B cell (primary cell): ENCODE measurements around the gene TSC1. TPM values are rescaled to one million over a fixed set of nuclear protein-coding genes. Genes with fewer than 3 reads are reported as not detected.

Experiments used
- ATAC-seq: fragments of 200-7000 bp; cut with Tn5 transposase; one replicate; pipeline ENCODE4 v1.10.0; 2021; ENCODE audit warnings: low read depth, mild to moderate bottlenecking, moderate number of reproducible peaks, moderate library complexity
- CTCF ChIA-PET: fragments of 350-600 bp; sonication (Branson Sonifier 250); formaldehyde crosslinking; loops from one replicate; lab custom pipeline; 2021; ENCODE audit warnings: antibody characterized with exemption, inconsistent platforms; lab: Charles Lee
- POLR2A ChIA-PET: fragments of 350-600 bp; sonication (Branson Sonifier 250); formaldehyde crosslinking; loops from one replicate; lab custom pipeline; 2021; ENCODE audit warnings: antibody characterized with exemption; lab: Charles Lee
- DNase-seq: peaks from one replicate; pipeline ENCODE4 v3.0.0; 2013
- H2AFZ ChIP-seq: 2 replicates; pipeline ENCODE4 v1.6.1; 2012; ENCODE audit warnings: mild to moderate bottlenecking, low read depth, low read length; ENCODE audit not compliant: insufficient read depth, poor library complexity, severe bottlenecking
- H3K27ac ChIP-seq, 2 donors: 1 replicate in 1 of 2; 2 replicates in 1 of 2; pipeline ENCODE4 v1.5.1; 2012 to 2013; ENCODE audit warnings: low read length in 2 of 2, mild to moderate bottlenecking in 2 of 2, moderate library complexity in 1 of 2
- H3K27me3 ChIP-seq, 4 experiments: fragments of 200-600 bp in 1 of 4; sonication (generic) in 1 of 4; replicated peaks in 1 of 4; 1 replicate in 2 of 4; 2 replicates in 2 of 4; pipeline versions ENCODE4 v1.6.1 to v1.7.0; 2013 to 2016; ENCODE audit warnings: low read length in 3 of 4, mild to moderate bottlenecking in 2 of 4, mixed read lengths in 1 of 4, moderate library complexity in 1 of 4; ENCODE audit not compliant: insufficient read depth in 4 of 4, control insufficient read depth in 3 of 4; ENCODE audit errors: control extremely low read depth in 1 of 4
- H3K36me3 ChIP-seq, 2 experiments: replicated peaks in 1 of 2; 1 replicate in 1 of 2; 2 replicates in 1 of 2; pipeline versions ENCODE4 v1.6.1 to v1.7.1; 2013; ENCODE audit warnings: low read length in 1 of 2; ENCODE audit not compliant: insufficient read depth in 2 of 2, control insufficient read depth in 1 of 2; ENCODE audit errors: control extremely low read depth in 1 of 2, extremely low read depth in 1 of 2
- H3K4me1 ChIP-seq, 2 donors: fragments of 200-600 bp in 1 of 2; sonication (generic) in 1 of 2; 1 replicate in 1 of 2; 2 replicates in 1 of 2; pipeline versions ENCODE4 v1.5.1 to v1.6.1; 2013 to 2017; ENCODE audit warnings: low read length in 2 of 2; ENCODE audit not compliant: control insufficient read depth in 2 of 2, insufficient read depth in 2 of 2
- H3K4me2 ChIP-seq: replicated peaks from 2 replicates; pipeline ENCODE3; 2012; ENCODE audit warnings: mild to moderate bottlenecking, low read depth, low read length; ENCODE audit not compliant: poor library complexity, severe bottlenecking
- H3K4me3 ChIP-seq, 5 experiments: fragments of 200-600 bp in 1 of 5; sonication (generic) in 1 of 5; 1 replicate in 3 of 5; 2 replicates in 2 of 5; pipeline versions ENCODE4 v1.5.1 to v1.7.0; 2011 to 2016; ENCODE audit warnings: low read length in 4 of 5, mild to moderate bottlenecking in 4 of 5, low read depth in 2 of 5, control low read depth in 1 of 5, moderate library complexity in 1 of 5; ENCODE audit not compliant: insufficient read depth in 1 of 5; ENCODE audit errors: control extremely low read depth in 1 of 5, extremely low read depth in 1 of 5
- H3K79me2 ChIP-seq: fragments of 200-600 bp; sonication (generic); one replicate; pipeline ENCODE4 v1.6.0; 2016; ENCODE audit warnings: low read length; ENCODE audit not compliant: control insufficient read depth, insufficient read depth
- H3K9ac ChIP-seq: fragments of 200-600 bp; sonication (generic); 2 replicates; pipeline ENCODE4 v1.6.1; 2017; ENCODE audit warnings: mild to moderate bottlenecking, low read length, moderate library complexity
- H3K9me3 ChIP-seq, 3 donors: one replicate each; pipeline versions ENCODE4 v1.6.1 to v1.7.1; 2013; ENCODE audit warnings: low read length in 2 of 3; ENCODE audit not compliant: control insufficient read depth in 2 of 3, insufficient read depth in 1 of 3; ENCODE audit errors: control extremely low read depth in 1 of 3
- H4K20me1 ChIP-seq: 2 replicates; pipeline ENCODE4 v1.6.0; 2012; ENCODE audit warnings: mild to moderate bottlenecking, low read length; ENCODE audit not compliant: insufficient read depth, control insufficient read depth, poor library complexity, severe bottlenecking
- H3K27ac Mint-ChIP-seq: one replicate; pipeline ENCODE4 v1.8.0; 2021; ENCODE audit warnings: mixed read lengths
- H3K27me3 Mint-ChIP-seq: one replicate; pipeline ENCODE4 v1.8.0; 2021; ENCODE audit warnings: mixed read lengths
- H3K4me1 Mint-ChIP-seq: one replicate; pipeline ENCODE4 v1.8.0; 2021; ENCODE audit warnings: mixed read lengths
- H3K4me3 Mint-ChIP-seq: one replicate; pipeline ENCODE4 v1.8.0; 2021; ENCODE audit warnings: mixed read lengths
- H3K9me3 Mint-ChIP-seq: one replicate; pipeline ENCODE4 v1.8.0; 2022; ENCODE audit warnings: mixed read lengths; ENCODE audit not compliant: insufficient read depth
- EZH2 ChIP-seq: IDR thresholded peaks from 2 replicates; pipeline ENCODE4 v1.6.1; 2012; ENCODE audit warnings: borderline replicate concordance, low read depth, mild to moderate bottlenecking, moderate library complexity, low read length; ENCODE audit not compliant: insufficient read depth, poor library complexity, severe bottlenecking
- WGBS: methylation state at CpG from one replicate; pipeline ENCODE4 v1.1.5; 2013; ENCODE audit warnings: missing lambda C conversion rate; ENCODE audit not compliant: insufficient coverage; 5-methylcytosine and 5-hydroxymethylcytosine counted together
- intact Hi-C: fragments of 100-400 bp; cut with micrococcal nuclease; formaldehyde crosslinking; loops from one replicate; pipeline ENCODE4 v1.10.0; 2022
- polyA plus RNA-seq: library from polyadenylated mRNA; depleted of rRNA; stranded (reverse); fragments of >200 nt; gene quantifications from 2 replicates; pipeline ENCODE4 v1.2.3, GENCODE V29; 2012
- total RNA-seq, 2 donors: library from RNA; stranded (reverse); fragments of 120-200 nt in 1 of 2; gene quantifications; 1 replicate in 1 of 2; 2 replicates in 1 of 2; pipeline versions ENCODE4 v1.2.3 to v1.2.4, GENCODE V29; 2013 to 2022
- TF ChIP-seq, protein P1 (sequence below): fragments of 200-600 bp; IDR thresholded peaks from one replicate; pipeline ENCODE4 v1.8.0; 2022; ENCODE audit warnings: antibody characterized with exemption, mild to moderate bottlenecking

The TSC1 gene
- total and polyA plus RNA-seq, 2 donors (not counting 1 experiment from before 2014, with no cell fraction given): 34.4 to 102 TPM

DNA sequence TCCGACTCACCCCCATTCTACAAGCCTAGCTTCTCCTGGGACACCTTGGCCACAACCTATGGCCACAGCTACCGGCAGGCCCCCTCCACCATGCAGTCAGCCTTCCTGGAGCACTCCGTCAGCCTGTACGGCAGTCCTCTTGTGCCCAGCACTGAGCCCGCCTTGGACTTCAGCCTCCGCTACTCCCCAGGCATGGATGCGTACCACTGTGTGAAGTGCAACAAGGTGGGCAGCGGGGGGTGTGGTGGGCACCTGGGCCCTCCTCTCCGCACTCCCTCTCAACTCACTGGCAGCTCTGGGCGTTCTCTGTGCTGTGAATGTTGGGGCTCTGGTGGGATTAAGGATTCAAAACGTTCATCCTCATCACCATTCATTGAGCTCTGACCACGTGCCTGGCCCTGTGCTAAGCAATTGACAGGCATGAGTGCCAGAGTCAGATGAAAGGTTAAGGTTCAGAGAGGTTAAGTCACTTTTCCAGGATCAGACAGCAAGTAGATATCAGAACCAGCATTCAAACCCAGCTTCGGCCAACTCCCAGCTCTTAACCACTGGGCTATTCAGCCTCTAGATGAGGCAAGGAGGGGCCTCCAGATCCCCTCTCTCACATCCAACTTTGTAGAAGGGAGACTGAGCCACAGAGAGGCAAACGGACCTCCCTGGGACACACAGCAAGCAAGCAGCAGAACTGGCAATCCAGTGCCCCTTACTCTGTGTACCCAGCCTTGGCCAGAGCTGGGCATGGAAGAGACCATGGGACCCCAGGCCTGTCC lies 44.0 kb upstream of the TSC1 start:
- no peak for DNase-seq
- Mint-ChIP-seq H3K4me3 (no peak overlapping the region), H3K4me1 (peaks cover 6% of the 10 kb centered on the region), H3K9me3 (no peaks in the 10 kb centered on the region), H3K27me3 (peaks cover 42% of the 10 kb centered on the region), H3K27ac (no peak overlapping the region)
- Histone ChIP-seq H3K4me1 (no peaks in the 10 kb centered on the region), H3K4me3 (no peak overlapping the region), H3K4me2 (no peak overlapping the region), H4K20me1 (no peaks in the 10 kb centered on the region), H2AFZ (no peak overlapping the region), H3K9ac (no peak overlapping the region), H3K27ac (no peak overlapping the region), H3K36me3 (no peaks in the 10 kb centered on the region), H3K27me3 (peaks cover 0 to 37% (median 4%) of the 10 kb centered on the region in 4 experiments), H3K79me2 (no peaks in the 10 kb centered on the region), H3K9me3 (no peaks in the 10 kb centered on the region)
- WGBS: 96% methylated on average over 9 of the region's 14 CpGs
- ATAC-seq: no peak
- TF ChIP-seq, protein P1, sequence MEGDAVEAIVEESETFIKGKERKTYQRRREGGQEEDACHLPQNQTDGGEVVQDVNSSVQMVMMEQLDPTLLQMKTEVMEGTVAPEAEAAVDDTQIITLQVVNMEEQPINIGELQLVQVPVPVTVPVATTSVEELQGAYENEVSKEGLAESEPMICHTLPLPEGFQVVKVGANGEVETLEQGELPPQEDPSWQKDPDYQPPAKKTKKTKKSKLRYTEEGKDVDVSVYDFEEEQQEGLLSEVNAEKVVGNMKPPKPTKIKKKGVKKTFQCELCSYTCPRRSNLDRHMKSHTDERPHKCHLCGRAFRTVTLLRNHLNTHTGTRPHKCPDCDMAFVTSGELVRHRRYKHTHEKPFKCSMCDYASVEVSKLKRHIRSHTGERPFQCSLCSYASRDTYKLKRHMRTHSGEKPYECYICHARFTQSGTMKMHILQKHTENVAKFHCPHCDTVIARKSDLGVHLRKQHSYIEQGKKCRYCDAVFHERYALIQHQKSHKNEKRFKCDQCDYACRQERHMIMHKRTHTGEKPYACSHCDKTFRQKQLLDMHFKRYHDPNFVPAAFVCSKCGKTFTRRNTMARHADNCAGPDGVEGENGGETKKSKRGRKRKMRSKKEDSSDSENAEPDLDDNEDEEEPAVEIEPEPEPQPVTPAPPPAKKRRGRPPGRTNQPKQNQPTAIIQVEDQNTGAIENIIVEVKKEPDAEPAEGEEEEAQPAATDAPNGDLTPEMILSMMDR: no peak
- TF ChIP-seq EZH2: no peak
- ChIA-PET CTCF (no interaction called here), POLR2A (no interaction called here)
- intact Hi-C loops: no loop called here
